ENCODE measurements around the gene IGLON5.

- TF ChIP-seq, protein P1, sequence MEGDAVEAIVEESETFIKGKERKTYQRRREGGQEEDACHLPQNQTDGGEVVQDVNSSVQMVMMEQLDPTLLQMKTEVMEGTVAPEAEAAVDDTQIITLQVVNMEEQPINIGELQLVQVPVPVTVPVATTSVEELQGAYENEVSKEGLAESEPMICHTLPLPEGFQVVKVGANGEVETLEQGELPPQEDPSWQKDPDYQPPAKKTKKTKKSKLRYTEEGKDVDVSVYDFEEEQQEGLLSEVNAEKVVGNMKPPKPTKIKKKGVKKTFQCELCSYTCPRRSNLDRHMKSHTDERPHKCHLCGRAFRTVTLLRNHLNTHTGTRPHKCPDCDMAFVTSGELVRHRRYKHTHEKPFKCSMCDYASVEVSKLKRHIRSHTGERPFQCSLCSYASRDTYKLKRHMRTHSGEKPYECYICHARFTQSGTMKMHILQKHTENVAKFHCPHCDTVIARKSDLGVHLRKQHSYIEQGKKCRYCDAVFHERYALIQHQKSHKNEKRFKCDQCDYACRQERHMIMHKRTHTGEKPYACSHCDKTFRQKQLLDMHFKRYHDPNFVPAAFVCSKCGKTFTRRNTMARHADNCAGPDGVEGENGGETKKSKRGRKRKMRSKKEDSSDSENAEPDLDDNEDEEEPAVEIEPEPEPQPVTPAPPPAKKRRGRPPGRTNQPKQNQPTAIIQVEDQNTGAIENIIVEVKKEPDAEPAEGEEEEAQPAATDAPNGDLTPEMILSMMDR (IDR thresholded peaks at IDR 0.05), result no peak
- TF ChIP-seq POLR2A (IDR thresholded peaks at IDR 0.05), result no peak
Observed at GRCh38 chr19:51311351-51312257, at the start of gene IGLON5.
